ENCODE measurements around the gene STK10. TPM values are rescaled to one million over a fixed set of nuclear protein-coding genes. Genes with fewer than 3 reads are reported as not detected.

STK10 gene
- total and polyA plus RNA-seq, 2 of the 8 experiments (the other 6 are each of a cell fraction or from before 2014, with no cell fraction given): 10.5 to 21.4 TPM

DNA sequence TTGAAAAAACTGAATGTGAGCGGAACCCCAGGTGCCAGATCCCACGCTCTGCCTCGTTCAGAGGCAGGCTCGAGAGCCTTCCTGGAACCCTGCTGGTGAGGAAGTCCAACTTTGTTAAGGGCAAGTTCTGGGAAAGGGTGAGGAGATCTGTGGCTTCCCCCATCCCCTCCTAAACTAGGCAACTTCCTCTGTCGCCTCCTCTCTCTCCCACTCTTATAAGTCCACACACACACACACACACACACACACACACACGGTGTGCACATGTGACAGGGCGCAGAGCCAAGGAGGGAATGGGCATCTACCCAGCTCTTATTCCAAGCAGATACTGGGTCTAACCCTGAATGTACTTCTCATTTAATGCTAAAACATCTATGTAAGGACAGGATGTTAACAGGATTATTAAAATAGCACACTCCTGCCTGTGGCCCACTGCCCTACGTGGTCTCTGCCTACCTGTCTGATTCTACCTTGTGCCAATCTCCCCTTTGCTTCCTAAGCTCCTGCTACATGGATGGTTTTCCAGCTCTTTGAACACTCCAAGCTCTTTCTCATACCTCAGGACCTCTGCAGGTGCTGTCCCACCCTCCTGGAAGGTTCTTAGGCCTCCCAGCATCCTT lies 109.2 kb downstream of the STK10 start:
- no peak for DNase-seq (ENCODE audit: low read depth in 1 of 2, low spot score in 2 of 2)
- TF ChIP-seq BRCA1 (IDR thresholded peaks at IDR 0.05; ENCODE audit: low read depth, low read length): no peak
- TF ChIP-seq POLR2AphosphoS5 (IDR thresholded peaks at IDR 0.05; ENCODE audit: low read depth, low read length): no peak
- no peak for TF ChIP-seq CBX5 (IDR thresholded peaks at IDR 0.05; ENCODE audit: low read depth, low read length)
- TF ChIP-seq HDAC2 (IDR thresholded peaks at IDR 0.05; ENCODE audit: borderline replicate concordance in 1 of 2, low read depth in 2 of 2, low read length in 2 of 2): no peak
- TF ChIP-seq NRF1 (IDR thresholded peaks at IDR 0.05; ENCODE audit: low read depth, low read length): no peak
- TF ChIP-seq GTF2F1 (IDR thresholded peaks at IDR 0.05; ENCODE audit: borderline replicate concordance, low read depth, low read length): no peak
- no peak for TF ChIP-seq SIRT6 (IDR thresholded peaks at IDR 0.05; ENCODE audit: low read length)
- TF ChIP-seq TAF7 (optimal IDR thresholded peaks at IDR 0.05; ENCODE audit: borderline replicate concordance, low read depth, low read length): no peak
- TF ChIP-seq, protein P1, sequence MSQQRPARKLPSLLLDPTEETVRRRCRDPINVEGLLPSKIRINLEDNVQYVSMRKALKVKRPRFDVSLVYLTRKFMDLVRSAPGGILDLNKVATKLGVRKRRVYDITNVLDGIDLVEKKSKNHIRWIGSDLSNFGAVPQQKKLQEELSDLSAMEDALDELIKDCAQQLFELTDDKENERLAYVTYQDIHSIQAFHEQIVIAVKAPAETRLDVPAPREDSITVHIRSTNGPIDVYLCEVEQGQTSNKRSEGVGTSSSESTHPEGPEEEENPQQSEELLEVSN (IDR thresholded peaks at IDR 0.05): no peak
- TF ChIP-seq CEBPB (IDR thresholded peaks at IDR 0.05; ENCODE audit: low read depth, low read length): no peak

More for the DNA sequence above, 109.2 kb downstream of the STK10 start:
- Histone ChIP-seq H2BK5ac (ENCODE audit: low read depth, low read length) (no peak overlapping the region), H2BK15ac (ENCODE audit: low read length) (no peak overlapping the region; the same call in 1 of the 2 replicates), H3K56ac (replicated peaks; ENCODE audit: insufficient read length, low read depth, low read length) (no peak overlapping the region), H3K23ac (ENCODE audit: insufficient read length) (no peak overlapping the region), H2AK5ac (ENCODE audit: low read depth, low read length) (no peak overlapping the region), H2BK20ac (ENCODE audit: low read length) (no peak overlapping the region), H3K4ac (replicated peaks; ENCODE audit: insufficient read length, low read depth, low read length) (no peak overlapping the region), H2BK120ac (replicated peaks; ENCODE audit: low read depth, low read length) (no peak overlapping the region), H4K8ac (ENCODE audit: extremely low read depth, insufficient read depth, low read length) (no peak overlapping the region), H3K4me1 (replicated peaks in 1 of 4; ENCODE audit: control insufficient read depth in 3 of 4, insufficient read depth in 4 of 4, low read length in 3 of 4) (peaks cover 0 to 11% (median 1%) of the 10 kb centered on the region in 4 experiments; a peak in 2 of 7 replicates), H3K9ac (replicated peaks in 1 of 4; ENCODE audit: extremely low read depth in 1 of 4, low read depth in 3 of 4, low read length in 3 of 4) (no peak overlapping the region), H4K20me1 (replicated peaks in 1 of 2; ENCODE audit: control insufficient read depth in 1 of 2, insufficient read depth in 2 of 2, low read length in 2 of 2) (no peaks in the 10 kb centered on the region), H3K4me3 (ENCODE audit: extremely low read depth in 1 of 4, insufficient read depth in 2 of 4, low read depth in 3 of 4, low read length in 4 of 4) (no peak overlapping the region), H2BK12ac (ENCODE audit: low read depth, low read length) (no peak overlapping the region), H3K79me2 (ENCODE audit: control insufficient read depth in 1 of 2, insufficient read depth in 2 of 2, low read length in 2 of 2) (no peaks in the 10 kb centered on the region), H3K4me2 (ENCODE audit: insufficient read depth in 1 of 2, low read depth in 2 of 2, low read length in 2 of 2) (no peak overlapping the region), H3K23me2 (ENCODE audit: low read depth, low read length) (no peaks in the 10 kb centered on the region), H3K36me3 (ENCODE audit: control insufficient read depth in 2 of 4, insufficient read depth in 4 of 4, low read length in 3 of 4) (peaks cover 0 to 2% (median 0%) of the 10 kb centered on the region in 4 experiments; a peak in 1 of 8 replicates), H3K27ac (ENCODE audit: low read depth, low read length) (no peak overlapping the region), H3K18ac (ENCODE audit: extremely low read depth, low read length) (no peak overlapping the region; the same call in 1 of the 2 replicates), H4K5ac (ENCODE audit: insufficient read length, low read depth, low read length) (no peak overlapping the region), H3K79me1 (ENCODE audit: low read depth, low read length) (no peaks in the 10 kb centered on the region), H3K14ac (ENCODE audit: insufficient read length) (no peak overlapping the region), H3K9me3 (ENCODE audit: insufficient read depth in 2 of 2, low read depth in 1 of 2, low read length in 1 of 2) (no peaks in the 10 kb centered on the region), H4K91ac (replicated peaks; ENCODE audit: insufficient read length, low read length) (no peak overlapping the region), H3K27me3 (replicated peaks in 1 of 4; ENCODE audit: control insufficient read depth in 3 of 4, extremely low read depth in 1 of 4, insufficient read depth in 3 of 4, low read length in 3 of 4) (no peaks in the 10 kb centered on the region), H2AFZ (ENCODE audit: low read length) (no peak overlapping the region)
- 91% methylated on average over 8 of the region's 8 CpGs; no CpG with 5 or more reads in 1 of the 2 experiments for WGBS, 2 experiments (ENCODE audit: extremely low coverage in 1 of 2, insufficient coverage in 1 of 2, insufficient read length in 1 of 2, insufficient replicate concordance in 2 of 2, low coverage in 1 of 2, low lambda C conversion rate in 2 of 2, missing lambda C conversion rate in 1 of 2)
- FAIRE-seq: no peak
- ChIA-PET POLR2A (ENCODE audit: partially characterized antibody) (interaction anchor here (0.6 kb wide), 1 partner anchor 116 kb away, joined by 4 read pairs; no protein-coding TSS in a partner anchor), CTCF (ENCODE audit: partially characterized antibody) (interaction anchor here (0.7 to 1.3 kb wide), 2 partner anchors 20 to 215 kb away, joined by 4 to 5 read pairs; no protein-coding TSS in a partner anchor)

Measured in H1 (cell line).